Astrocyte of the cerebellum (primary cell): ENCODE data around the gene BMS1.

ENCODE experiments used
- DNase-seq: peaks from one replicate; pipeline ENCODE4 v3.0.0-alpha.2; 2011; ENCODE audit warnings: low read depth
- H3K4me3 ChIP-seq: 2 replicates; pipeline ENCODE4 v1.5.1; 2011; ENCODE audit warnings: mild to moderate bottlenecking, low read depth, low read length, moderate library complexity
- CTCF ChIP-seq: IDR thresholded peaks from 2 replicates; pipeline ENCODE4 v1.5.1; 2012; ENCODE audit warnings: low read length, low read depth, moderate library complexity, mild to moderate bottlenecking; ENCODE audit errors: missing control alignments
- in situ Hi-C: cut with HindIII; loops from 2 replicates; pipeline ENCODE4 v1.10.0; 2017; ENCODE audit warnings: low sequenced_read_pairs

The BMS1 gene

GRCh38 chr10:42768581-42769152, 13.9 kb upstream of the BMS1 start:
- in situ Hi-C loops, result no loop called here
- H3K4me3 ChIP-seq, result no peak overlapping the region
- no peak for DNase-seq
- TF ChIP-seq CTCF, result no peak

GRCh38 chr10:42769173-42769572, 13.4 kb upstream of the BMS1 start:
- no peak for DNase-seq
- H3K4me3 ChIP-seq, result no peak overlapping the region
- in situ Hi-C loops, result no loop called here
- TF ChIP-seq CTCF, result no peak

GRCh38 chr10:42769673-42770072, 12.9 kb upstream of the BMS1 start:
- no peak for TF ChIP-seq CTCF
- in situ Hi-C loops, result no loop called here
- no peak for DNase-seq
- H3K4me3 ChIP-seq, result no peak overlapping the region

- H3K4me3 ChIP-seq, result no peak overlapping the region
- in situ Hi-C loops, result no loop called here
- no peak for DNase-seq
- TF ChIP-seq CTCF, result no peak
These were observed 5.9 kb upstream of the BMS1 start for GRCh38 chr10:42776681-42777080.

GRCh38 chr10:42780456-42780855, 2.1 kb upstream of the BMS1 start:
- no peak for TF ChIP-seq CTCF
- in situ Hi-C loops, result no loop called here
- DNase-seq, result no peak
- no peak overlapping the region for H3K4me3 ChIP-seq

GRCh38 chr10:42781893-42782445, 626 bp upstream of the BMS1 start:
- no peak for TF ChIP-seq CTCF
- peak overlapping the region; percentile 82 for H3K4me3 ChIP-seq
- in situ Hi-C loops, result no loop called here
- DNase-seq, result no peak

- H3K4me3 ChIP-seq, result peak overlapping the region; percentile 82
- DNase-seq, result peak; percentile 20
- in situ Hi-C loops, result no loop called here
- TF ChIP-seq CTCF, result no peak
These were observed 570 bp downstream of the BMS1 start for GRCh38 chr10:42783181-42783549.
